ENCODE measurements around the gene CZIB. TPM values are rescaled to one million over a fixed set of nuclear protein-coding genes. Genes with fewer than 3 reads are reported as not detected.

The CZIB gene
- total and polyA plus RNA-seq, 2 of the 13 experiments (the other 11 are each of a cell fraction or from before 2014, with no cell fraction given) = 49.2 to 67.0 TPM

- TF ChIP-seq, protein P1, sequence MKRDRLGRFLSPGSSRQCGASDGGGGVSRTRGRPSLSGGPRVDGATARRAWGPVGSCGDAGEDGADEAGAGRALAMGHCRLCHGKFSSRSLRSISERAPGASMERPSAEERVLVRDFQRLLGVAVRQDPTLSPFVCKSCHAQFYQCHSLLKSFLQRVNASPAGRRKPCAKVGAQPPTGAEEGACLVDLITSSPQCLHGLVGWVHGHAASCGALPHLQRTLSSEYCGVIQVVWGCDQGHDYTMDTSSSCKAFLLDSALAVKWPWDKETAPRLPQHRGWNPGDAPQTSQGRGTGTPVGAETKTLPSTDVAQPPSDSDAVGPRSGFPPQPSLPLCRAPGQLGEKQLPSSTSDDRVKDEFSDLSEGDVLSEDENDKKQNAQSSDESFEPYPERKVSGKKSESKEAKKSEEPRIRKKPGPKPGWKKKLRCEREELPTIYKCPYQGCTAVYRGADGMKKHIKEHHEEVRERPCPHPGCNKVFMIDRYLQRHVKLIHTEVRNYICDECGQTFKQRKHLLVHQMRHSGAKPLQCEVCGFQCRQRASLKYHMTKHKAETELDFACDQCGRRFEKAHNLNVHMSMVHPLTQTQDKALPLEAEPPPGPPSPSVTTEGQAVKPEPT (CRISPR knock-in tag; IDR thresholded peaks at IDR 0.05; ENCODE audit: low read depth) = no peak
- TF ChIP-seq, protein P2, sequence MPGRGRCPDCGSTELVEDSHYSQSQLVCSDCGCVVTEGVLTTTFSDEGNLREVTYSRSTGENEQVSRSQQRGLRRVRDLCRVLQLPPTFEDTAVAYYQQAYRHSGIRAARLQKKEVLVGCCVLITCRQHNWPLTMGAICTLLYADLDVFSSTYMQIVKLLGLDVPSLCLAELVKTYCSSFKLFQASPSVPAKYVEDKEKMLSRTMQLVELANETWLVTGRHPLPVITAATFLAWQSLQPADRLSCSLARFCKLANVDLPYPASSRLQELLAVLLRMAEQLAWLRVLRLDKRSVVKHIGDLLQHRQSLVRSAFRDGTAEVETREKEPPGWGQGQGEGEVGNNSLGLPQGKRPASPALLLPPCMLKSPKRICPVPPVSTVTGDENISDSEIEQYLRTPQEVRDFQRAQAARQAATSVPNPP (CRISPR knock-in tag; IDR thresholded peaks at IDR 0.05) = no peak
- TF ChIP-seq E2F1 (CRISPR knock-in tag; IDR thresholded peaks at IDR 0.05) (no peak), HMG20A (CRISPR knock-in tag; IDR thresholded peaks at IDR 0.05; ENCODE audit: borderline replicate concordance) (peak; percentile 87; the same call in 1 of the 2 replicates), ZZZ3 (CRISPR knock-in tag; IDR thresholded peaks at IDR 0.05; ENCODE audit: borderline replicate concordance) (no peak), ZSCAN29 (CRISPR knock-in tag; conservative IDR thresholded peaks at IDR 0.05) (peak; percentile 86; the same call in 1 of the 2 replicates), SOX13 (IDR thresholded peaks at IDR 0.05) (peak; percentile 57; the same call in 1 of the 2 replicates), SOX13 (CRISPR knock-in tag; conservative IDR thresholded peaks at IDR 0.05 in 1 of 2, IDR thresholded peaks at IDR 0.05 in 1 of 2) (peak in 1 of 2 experiments; percentile 90; a peak in 2 of 4 replicates), GZF1 (CRISPR knock-in tag; IDR thresholded peaks at IDR 0.05) (no peak), ZNF619 (CRISPR knock-in tag; IDR thresholded peaks at IDR 0.05) (no peak), KDM2A (CRISPR knock-in tag; IDR thresholded peaks at IDR 0.05; ENCODE audit: borderline replicate concordance, low read depth) (peak; percentile 26; the same call in 1 of the 2 replicates), ZBTB39 (CRISPR knock-in tag; IDR thresholded peaks at IDR 0.05) (peak; percentile 81; the same call in 1 of the 2 replicates), ZNF503 (CRISPR knock-in tag; IDR thresholded peaks at IDR 0.05) (peak; percentile 98), RFXAP (CRISPR knock-in tag; IDR thresholded peaks at IDR 0.05; ENCODE audit: borderline replicate concordance) (0 out of 2 replicates have a peak, but pooled peaks have one; percentile 47), ZNF549 (CRISPR knock-in tag; IDR thresholded peaks at IDR 0.05) (no peak), SALL1 (CRISPR knock-in tag; IDR thresholded peaks at IDR 0.05) (peak; percentile 98), ZNF430 (CRISPR knock-in tag; IDR thresholded peaks at IDR 0.05) (peak; percentile 32; the same call in 1 of the 2 replicates), ZNF496 (CRISPR knock-in tag; IDR thresholded peaks at IDR 0.05; ENCODE audit: insufficient replicate concordance) (no peak), ZFP1 (CRISPR knock-in tag; IDR thresholded peaks at IDR 0.05) (peak; percentile 89; the same call in 1 of the 2 replicates)
Observed at GRCh38 chr1:53183095-53183990, 37.1 kb downstream of the CZIB start (continued).

Data from HepG2 (cell line).